GM12892 (cell line): Measurements from ENCODE around the gene LMCD1.

Experiments
- POLR2A ChIP-seq: IDR thresholded peaks from 2 replicates; pipeline ENCODE4 v1.6.1; 2011; ENCODE audit warnings: low read depth, low read length, control low read depth
- TAF1 ChIP-seq: IDR thresholded peaks from 2 replicates; pipeline ENCODE4 v1.6.1; 2011; ENCODE audit warnings: low read depth, mild to moderate bottlenecking, control low read depth, low read length, borderline replicate concordance

- TF ChIP-seq POLR2A (no peak), TAF1 (no peak)
These were observed 45.2 kb upstream of the LMCD1 start for GRCh38 chr3:8456412-8456811.
